Lung (tissue), 12 donors: ENCODE data around the gene UNC13B. TPM values are rescaled to one million over a fixed set of nuclear protein-coding genes. Genes with fewer than 3 reads are reported as not detected.
"Not testable (repeated sequence)": the region's sequence is repeated elsewhere in the genome, so short reads cannot be mapped to it uniquely, and the experiment has no call there.

Experiments used
- ATAC-seq: fragments of 200-7000 bp; cut with Tn5 transposase; one replicate; pipeline ENCODE4 v1.9.1; 2020; ENCODE audit warnings: moderate number of reproducible peaks; ENCODE audit not compliant: insufficient read depth, low FRiP score
- DNase-seq, 3 donors: peaks; one replicate each; pipeline ENCODE4 v3.0.0-alpha.2; 2013 to 2017
- H3K27ac ChIP-seq, 2 donors: one replicate each; pipeline ENCODE4 v1.5.1; 2013; ENCODE audit warnings: mild to moderate bottlenecking in 2 of 2, moderate library complexity in 2 of 2, control low read depth in 1 of 2, inconsistent platforms in 1 of 2, low read depth in 1 of 2, low read length in 1 of 2
- H3K27me3 ChIP-seq, 3 donors: one replicate each; pipeline ENCODE4 v1.5.1; 2013; ENCODE audit warnings: low read length in 2 of 3; ENCODE audit not compliant: control insufficient read depth in 3 of 3, insufficient read depth in 3 of 3
- H3K36me3 ChIP-seq, 4 donors: one replicate each; pipeline ENCODE4 v1.5.1; 2013; ENCODE audit warnings: low read length in 4 of 4, mild to moderate bottlenecking in 1 of 4, moderate library complexity in 1 of 4; ENCODE audit not compliant: control insufficient read depth in 4 of 4, insufficient read depth in 4 of 4
- H3K4me1 ChIP-seq, 5 donors: one replicate each; pipeline ENCODE4 v1.5.1; 2013; ENCODE audit warnings: low read length in 5 of 5, mild to moderate bottlenecking in 2 of 5, moderate library complexity in 1 of 5; ENCODE audit not compliant: control insufficient read depth in 5 of 5, insufficient read depth in 5 of 5
- H3K4me3 ChIP-seq: one replicate; pipeline ENCODE4 v1.5.1; 2013; ENCODE audit warnings: mild to moderate bottlenecking, control low read depth, moderate library complexity
- H3K9ac ChIP-seq, 2 donors: one replicate each; pipeline ENCODE4 v1.5.1; 2013; ENCODE audit warnings: low read length in 2 of 2, control low read depth in 1 of 2; ENCODE audit not compliant: insufficient read depth in 1 of 2
- H3K9me3 ChIP-seq, 4 donors: one replicate each; pipeline ENCODE4 v1.5.1; 2013; ENCODE audit warnings: low read length in 3 of 4, mild to moderate bottlenecking in 1 of 4, moderate library complexity in 1 of 4; ENCODE audit not compliant: control insufficient read depth in 4 of 4, insufficient read depth in 3 of 4
- CTCF ChIP-seq: IDR thresholded peaks from 2 replicates; pipeline ENCODE4 v1.5.1; 2012; ENCODE audit warnings: mild to moderate bottlenecking; ENCODE audit errors: control extremely low read depth, extremely low read depth
- WGBS, 2 donors: extraction: QIAGEN DNeasy Blood & Tissue Kit; methylation state at CpG; one replicate each; pipeline ENCODE4 v1.1.7; 2013; 5-methylcytosine and 5-hydroxymethylcytosine counted together
- polyA plus RNA-seq, 2 donors: library from polyadenylated mRNA; stranded (reverse); fragments of 200-250 nt; gene quantifications; one replicate each; pipeline ENCODE4 v1.2.1, GENCODE V29; 2013
- total RNA-seq, 2 donors: library from RNA; depleted of rRNA in 1 of 2; stranded (reverse); fragments of >200 nt in 1 of 2; gene quantifications; one replicate each; pipeline ENCODE4 v1.2.1, GENCODE V29; 2014 to 2021
- donor health status: control.
- donor health status: control.
- donor health status: Bipolar disorder and iron deficiency.
- donor health status: healthy.
- donor health status: DM: yes; HTN: yes; CAD: no.

The UNC13B gene
- total and polyA plus RNA-seq, 4 donors: 25.8 to 102 (median 64.4) TPM

GRCh38 chr9:35180801-35181200, 19.0 kb downstream of the UNC13B start:
- no peak for ATAC-seq
- H3K4me3 ChIP-seq: no peak overlapping the region
- H3K9ac ChIP-seq: no peak overlapping the region
- no peaks in the 10 kb centered on the region for H3K36me3 ChIP-seq
- H3K27me3 ChIP-seq: no peaks in the 10 kb centered on the region
- WGBS, 2 donors: 83 to 94% methylated on average over 2 of the region's 2 CpGs
- H3K9me3 ChIP-seq: peaks cover 0 to 2% (median 0%) of the 10 kb centered on the region in 4 donors
- no peak overlapping the region for H3K27ac ChIP-seq
- DNase-seq: no peak
- TF ChIP-seq CTCF: no peak
- peaks cover 0 to 2% (median 0%) of the 10 kb centered on the region in 5 donors for H3K4me1 ChIP-seq

GRCh38 chr9:35182401-35182800, 20.6 kb downstream of the UNC13B start:
- H3K9me3 ChIP-seq, H3K27ac ChIP-seq, ATAC-seq, H3K4me3 ChIP-seq, H3K4me1 ChIP-seq, H3K9ac ChIP-seq, H3K36me3 ChIP-seq, H3K27me3 ChIP-seq, DNase-seq: not testable (repeated sequence)
- WGBS, 2 donors: 57 to 81% methylated on average over 2 to 3 of the region's 3 CpGs

GRCh38 chr9:35182996-35183754, 21.4 kb downstream of the UNC13B start:
- 97 to 98% methylated on average over 38 to 56 of the region's 56 CpGs for WGBS, 2 donors
- H3K4me3 ChIP-seq, H3K9me3 ChIP-seq, H3K4me1 ChIP-seq, H3K27ac ChIP-seq, H3K9ac ChIP-seq, DNase-seq, H3K36me3 ChIP-seq, ATAC-seq, H3K27me3 ChIP-seq: not testable (repeated sequence)

- ATAC-seq, H3K27me3 ChIP-seq, DNase-seq, H3K4me3 ChIP-seq, H3K9me3 ChIP-seq, H3K36me3 ChIP-seq, H3K9ac ChIP-seq, H3K4me1 ChIP-seq, H3K27ac ChIP-seq: not testable (repeated sequence)
- 97 to 98% methylated on average over 49 to 53 of the region's 53 CpGs for WGBS, 2 donors
Observed at GRCh38 chr9:35183755-35184480, 22.1 kb downstream of the UNC13B start.

GRCh38 chr9:35186524-35186923, 24.7 kb downstream of the UNC13B start:
- Histone ChIP-seq H3K4me1 (no peaks in the 10 kb centered on the region), H3K9ac (no peak overlapping the region), H3K36me3 (peaks cover 0 to 2% (median 0%) of the 10 kb centered on the region in 4 donors), H3K9me3 (peaks cover 0 to 4% (median 0%) of the 10 kb centered on the region in 4 donors), H3K27ac (no peak overlapping the region), H3K4me3 (no peak overlapping the region), H3K27me3 (no peaks in the 10 kb centered on the region)
- no peak for TF ChIP-seq CTCF
- no peak for ATAC-seq
- no peak for DNase-seq
- 96 to 97% methylated on average over 5 of the region's 5 CpGs for WGBS, 2 donors
